ENCODE results near the gene PID1.

DNA sequence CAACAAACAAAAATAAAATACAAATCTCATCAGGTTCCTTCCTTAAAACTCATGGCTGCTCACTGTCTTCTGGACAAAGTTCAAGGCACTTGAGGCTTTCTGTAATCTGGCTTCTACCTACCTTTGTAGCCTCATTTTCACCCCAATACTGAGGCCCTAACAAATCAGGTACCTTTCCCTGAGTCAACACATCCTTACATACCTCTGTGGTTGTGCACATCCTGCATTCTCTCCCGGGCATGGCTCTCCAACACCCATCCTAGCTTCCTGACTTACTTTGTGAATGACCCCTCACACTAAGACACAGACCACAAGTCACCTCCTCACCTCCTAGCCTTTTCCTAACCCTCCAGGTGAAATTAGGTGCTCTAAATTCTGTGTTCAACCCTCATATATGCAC lies 190.9 kb downstream of the PID1 start:
- TF ChIP-seq, protein P1, sequence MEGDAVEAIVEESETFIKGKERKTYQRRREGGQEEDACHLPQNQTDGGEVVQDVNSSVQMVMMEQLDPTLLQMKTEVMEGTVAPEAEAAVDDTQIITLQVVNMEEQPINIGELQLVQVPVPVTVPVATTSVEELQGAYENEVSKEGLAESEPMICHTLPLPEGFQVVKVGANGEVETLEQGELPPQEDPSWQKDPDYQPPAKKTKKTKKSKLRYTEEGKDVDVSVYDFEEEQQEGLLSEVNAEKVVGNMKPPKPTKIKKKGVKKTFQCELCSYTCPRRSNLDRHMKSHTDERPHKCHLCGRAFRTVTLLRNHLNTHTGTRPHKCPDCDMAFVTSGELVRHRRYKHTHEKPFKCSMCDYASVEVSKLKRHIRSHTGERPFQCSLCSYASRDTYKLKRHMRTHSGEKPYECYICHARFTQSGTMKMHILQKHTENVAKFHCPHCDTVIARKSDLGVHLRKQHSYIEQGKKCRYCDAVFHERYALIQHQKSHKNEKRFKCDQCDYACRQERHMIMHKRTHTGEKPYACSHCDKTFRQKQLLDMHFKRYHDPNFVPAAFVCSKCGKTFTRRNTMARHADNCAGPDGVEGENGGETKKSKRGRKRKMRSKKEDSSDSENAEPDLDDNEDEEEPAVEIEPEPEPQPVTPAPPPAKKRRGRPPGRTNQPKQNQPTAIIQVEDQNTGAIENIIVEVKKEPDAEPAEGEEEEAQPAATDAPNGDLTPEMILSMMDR (IDR thresholded peaks at IDR 0.05), result no peak
- no peak for TF ChIP-seq POLR2A (IDR thresholded peaks at IDR 0.05)
